Stimulated activated effector memory CD8-positive, alpha-beta T cell treated with anti-CD3 and anti-CD28 coated beads, Interleukin-12 subunit alpha, Interleukin-12 subunit beta, amount 100 ng/mL, for 72 hours (primary cell): ENCODE data around the gene RPL13.
"Not testable (repeated sequence)": the region's sequence is repeated elsewhere in the genome, so short reads cannot be mapped to it uniquely, and the experiment has no call there.

Source experiments
- ATAC-seq: fragments of 150-1000 bp; cut with Tn5 transposase; 2 replicates; pipeline ENCODE4 v1.10.0; 2021
- DNase-seq, 2 donors: peaks; one replicate each; pipeline ENCODE4 v3.0.0; 2021 to 2022; ENCODE audit warnings: low spot score in 2 of 2
- H3K27ac Mint-ChIP-seq: one replicate; pipeline ENCODE4 v1.8.0; 2022; ENCODE audit warnings: mild to moderate bottlenecking, mixed read lengths
- H3K36me3 Mint-ChIP-seq: one replicate; pipeline ENCODE4 v1.8.0; 2022; ENCODE audit warnings: mild to moderate bottlenecking, mixed read lengths
- H3K4me1 Mint-ChIP-seq: one replicate; pipeline ENCODE4 v1.8.0; 2022; ENCODE audit warnings: mixed read lengths
- H3K4me3 Mint-ChIP-seq: one replicate; pipeline ENCODE4 v1.8.0; 2022; ENCODE audit warnings: mild to moderate bottlenecking, mixed read lengths
- H3K9me3 Mint-ChIP-seq: one replicate; pipeline ENCODE4 v1.8.0; 2022; ENCODE audit warnings: mixed read lengths

RPL13 gene

GRCh38 chr16:89587676-89588075 lies 27.2 kb downstream of the RPL13 start:
- ATAC-seq, H3K4me1 Mint-ChIP-seq, H3K27ac Mint-ChIP-seq, H3K9me3 Mint-ChIP-seq, DNase-seq, H3K36me3 Mint-ChIP-seq, H3K4me3 Mint-ChIP-seq: not testable (repeated sequence)

GRCh38 chr16:89588413-89589109 lies 28.1 kb downstream of the RPL13 start:
- Mint-ChIP-seq H3K9me3 (no peaks in the 10 kb centered on the region), H3K27ac (no peak overlapping the region), H3K4me1 (peaks cover 2% of the 10 kb centered on the region), H3K36me3 (peaks cover 7% of the 10 kb centered on the region), H3K4me3 (no peak overlapping the region)
- DNase-seq (no peak), ATAC-seq (no peak)

- Mint-ChIP-seq H3K4me1 (peaks cover 9% of the 10 kb centered on the region), H3K4me3 (no peak overlapping the region), H3K9me3 (no peaks in the 10 kb centered on the region)
Measured at GRCh38 chr16:89589241-89589926, 28.9 kb downstream of the RPL13 start.

GRCh38 chr16:89593841-89594240 lies 33.4 kb downstream of the RPL13 start:
- ATAC-seq (peak; percentile 90), DNase-seq (no peak)
- Mint-ChIP-seq H3K4me1 (peaks cover 9% of the 10 kb centered on the region), H3K36me3 (peaks cover 7% of the 10 kb centered on the region), H3K4me3 (peak overlapping the region; percentile 20), H3K27ac (peak overlapping the region; percentile 66), H3K9me3 (no peaks in the 10 kb centered on the region)

More at GRCh38 chr16:89589241-89589926, 28.9 kb downstream of the RPL13 start:
- DNase-seq (no peak), ATAC-seq (no peak)
- H3K36me3 Mint-ChIP-seq: peaks cover 7% of the 10 kb centered on the region
- no peak overlapping the region for H3K27ac Mint-ChIP-seq

GRCh38 chr16:89595330-89596060 lies 35.0 kb downstream of the RPL13 start:
- DNase-seq (no peak), ATAC-seq (no peak)
- Mint-ChIP-seq H3K27ac (no peak overlapping the region), H3K4me1 (peaks cover 13% of the 10 kb centered on the region), H3K4me3 (no peak overlapping the region), H3K36me3 (peaks cover 7% of the 10 kb centered on the region), H3K9me3 (no peaks in the 10 kb centered on the region)

- ATAC-seq: no peak
- no peak overlapping the region for H3K4me3 Mint-ChIP-seq
Measured at GRCh38 chr16:89596061-89596689, 35.7 kb downstream of the RPL13 start.

GRCh38 chr16:89596957-89597649 lies 36.6 kb downstream of the RPL13 start:
- no peaks in the 10 kb centered on the region for H3K36me3 Mint-ChIP-seq
- no peak overlapping the region for H3K27ac Mint-ChIP-seq
- H3K9me3 Mint-ChIP-seq: no peaks in the 10 kb centered on the region

More at GRCh38 chr16:89596061-89596689, 35.7 kb downstream of the RPL13 start:
- Mint-ChIP-seq H3K36me3 (peaks cover 6% of the 10 kb centered on the region), H3K27ac (no peak overlapping the region), H3K4me1 (peaks cover 18% of the 10 kb centered on the region), H3K9me3 (no peaks in the 10 kb centered on the region)
- DNase-seq: no peak

GRCh38 chr16:89598199-89598598 lies 37.7 kb downstream of the RPL13 start:
- H3K27ac Mint-ChIP-seq: no peak overlapping the region
- no peak for DNase-seq
- no peak overlapping the region for H3K4me3 Mint-ChIP-seq
- H3K36me3 Mint-ChIP-seq: no peaks in the 10 kb centered on the region
- ATAC-seq: no peak
- peaks cover 32% of the 10 kb centered on the region for H3K4me1 Mint-ChIP-seq
- H3K9me3 Mint-ChIP-seq: no peaks in the 10 kb centered on the region

More at GRCh38 chr16:89596957-89597649, 36.6 kb downstream of the RPL13 start:
- Mint-ChIP-seq H3K4me1 (peaks cover 21% of the 10 kb centered on the region), H3K4me3 (no peak overlapping the region)
- ATAC-seq (no peak), DNase-seq (no peak)

- ATAC-seq: peak; percentile 45
- Mint-ChIP-seq H3K36me3 (no peaks in the 10 kb centered on the region), H3K4me3 (no peak overlapping the region), H3K27ac (peak overlapping the region; percentile 75), H3K4me1 (peaks cover 24% of the 10 kb centered on the region), H3K9me3 (no peaks in the 10 kb centered on the region)
- DNase-seq: no peak
Measured at GRCh38 chr16:89599451-89599858, 39.0 kb downstream of the RPL13 start.

- no peak overlapping the region for H3K27ac Mint-ChIP-seq
- H3K4me3 Mint-ChIP-seq: no peak overlapping the region
- ATAC-seq (no peak), DNase-seq (no peak)
- H3K9me3 Mint-ChIP-seq: no peaks in the 10 kb centered on the region
- no peaks in the 10 kb centered on the region for H3K36me3 Mint-ChIP-seq
- peaks cover 24% of the 10 kb centered on the region for H3K4me1 Mint-ChIP-seq
Measured at GRCh38 chr16:89599902-89600301, 39.4 kb downstream of the RPL13 start.

GRCh38 chr16:89600427-89600826 lies 39.9 kb downstream of the RPL13 start:
- ATAC-seq (no peak), DNase-seq (no peak)
- Mint-ChIP-seq H3K9me3 (no peaks in the 10 kb centered on the region), H3K4me3 (no peak overlapping the region), H3K36me3 (no peaks in the 10 kb centered on the region), H3K27ac (no peak overlapping the region), H3K4me1 (peaks cover 24% of the 10 kb centered on the region)

- no peaks in the 10 kb centered on the region for H3K36me3 Mint-ChIP-seq
- H3K9me3 Mint-ChIP-seq: no peaks in the 10 kb centered on the region
- no peak overlapping the region for H3K4me3 Mint-ChIP-seq
- no peak for DNase-seq
- H3K27ac Mint-ChIP-seq: no peak overlapping the region
- ATAC-seq: no peak
- peaks cover 24% of the 10 kb centered on the region for H3K4me1 Mint-ChIP-seq
Measured at GRCh38 chr16:89600956-89601355, 40.5 kb downstream of the RPL13 start.

- Mint-ChIP-seq H3K36me3 (no peaks in the 10 kb centered on the region), H3K27ac (peak overlapping the region; percentile 14), H3K4me3 (peak overlapping the region; percentile 48), H3K4me1 (peaks cover 24% of the 10 kb centered on the region), H3K9me3 (no peaks in the 10 kb centered on the region)
- ATAC-seq: no peak
- no peak for DNase-seq
Measured at GRCh38 chr16:89601906-89602272, 41.4 kb downstream of the RPL13 start.

GRCh38 chr16:89602273-89602951 lies 41.9 kb downstream of the RPL13 start:
- ATAC-seq: peak; percentile 93

More at GRCh38 chr16:89602273-89602951, 41.9 kb downstream of the RPL13 start:
- Mint-ChIP-seq H3K36me3 (no peaks in the 10 kb centered on the region), H3K4me3 (peak overlapping the region; percentile 48), H3K9me3 (no peaks in the 10 kb centered on the region), H3K4me1 (peaks cover 24% of the 10 kb centered on the region), H3K27ac (peak overlapping the region; percentile 14)
- peak; percentile 35 to 71 for DNase-seq
